HepG2 (cell line): ENCODE results near the gene ZCWPW2. TPM values are rescaled to one million over a fixed set of nuclear protein-coding genes. Genes with fewer than 3 reads are reported as not detected.

ENCODE experiments used
- ATAC-seq: fragments of 200-7000 bp; cut with Tn5 transposase; 3 replicates; pipeline ENCODE4 v1.9.1; 2020; ENCODE audit warnings: mild to moderate bottlenecking, moderate library complexity
- BruUV-seq: library from RNA; stranded (reverse); fragments of 400-500 nt; replicated peaks from 2 replicates; lab custom pipeline; 2021; lab: Mats Ljungman, UMichigan
- CTCF ChIA-PET: fragments of 300-600 bp; formaldehyde crosslinking; extraction: SDS; loops from one replicate; lab custom pipeline; 2021; ENCODE audit warnings: low total read pairs, inconsistent platforms, low intra/inter-chr PET ratio; lab: Yijun Ruan, JAX
- POLR2A ChIA-PET: fragments of 350-600 bp; sonication (Branson Sonifier 250); formaldehyde crosslinking; loops from one replicate; lab custom pipeline; 2020; ENCODE audit warnings: antibody characterized with exemption, inconsistent platforms; lab: Yijun Ruan, JAX
- DNase-seq: peaks from one replicate; pipeline ENCODE4 v3.0.0-alpha.2; 2015; ENCODE audit warnings: low spot score
- FAIRE-seq: peaks from 3 replicates; lab custom pipeline; 2011; peaks lifted over from hg19 to GRCh38; lab: Jason Lieb, UNC
- H2AFZ ChIP-seq: one replicate; pipeline ENCODE4 v1.6.1; 2011; ENCODE audit warnings: low read length, inconsistent platforms
- H3K27ac ChIP-seq: fragments of 300-600 bp; 3 replicates; pipeline ENCODE4 v1.8.0; 2011; ENCODE audit warnings: mixed run types, mild to moderate bottlenecking, mixed read lengths, low read length, inconsistent platforms; ENCODE audit not compliant: insufficient read depth; ENCODE audit errors: extremely low read length
- H3K27me3 ChIP-seq, 2 experiments: fragments of 200-600 bp in 1 of 2; 2 replicates in 1 of 2; 3 replicates in 1 of 2; pipeline versions ENCODE4 v1.6.0 to v1.8.0; 2011; ENCODE audit warnings: low read length in 2 of 2, mild to moderate bottlenecking in 2 of 2, moderate library complexity in 2 of 2, inconsistent platforms in 1 of 2; ENCODE audit not compliant: insufficient read depth in 2 of 2, control insufficient read depth in 1 of 2
- H3K36me3 ChIP-seq, 2 experiments: fragments of 200-600 bp in 1 of 2; replicated peaks in 1 of 2; 2 replicates in 1 of 2; 3 replicates in 1 of 2; pipeline versions ENCODE4 v1.5.1 to v1.8.0; 2011; ENCODE audit warnings: low read length in 2 of 2, inconsistent platforms in 1 of 2; ENCODE audit not compliant: insufficient read depth in 2 of 2, control insufficient read depth in 1 of 2
- H3K4me1 ChIP-seq: 2 replicates; pipeline ENCODE4 v1.5.1; 2012; ENCODE audit warnings: low read length, inconsistent platforms; ENCODE audit not compliant: insufficient read depth
- H3K4me2 ChIP-seq: 2 replicates; pipeline ENCODE4 v1.6.0; 2011; ENCODE audit warnings: low read depth, low read length, inconsistent platforms
- H3K4me3 ChIP-seq, 3 experiments: fragments of 200-600 bp in 1 of 3; sonication (generic), shearing (Covaris generic) in 1 of 3; replicated peaks in 1 of 3; 2 replicates each; pipeline ENCODE4 v1.5.1; 2011 to 2016; ENCODE audit warnings: low read length in 3 of 3, inconsistent platforms in 2 of 3, low read depth in 2 of 3, mild to moderate bottlenecking in 2 of 3, control low read depth in 1 of 3, mixed read lengths in 1 of 3; ENCODE audit not compliant: insufficient read depth in 1 of 3
- H3K79me2 ChIP-seq: one replicate; pipeline ENCODE4 v1.6.1; 2011; ENCODE audit warnings: low read length, inconsistent platforms; ENCODE audit not compliant: insufficient read depth
- H3K9ac ChIP-seq: 2 replicates; pipeline ENCODE4 v1.6.0; 2011; ENCODE audit warnings: mild to moderate bottlenecking, low read depth, low read length, inconsistent platforms; ENCODE audit not compliant: insufficient read depth
- H3K9me3 ChIP-seq: 2 replicates; pipeline ENCODE4 v1.5.1; 2012; ENCODE audit warnings: mild to moderate bottlenecking, low read length
- H4K20me1 ChIP-seq: 2 replicates; pipeline ENCODE4 v1.6.0; 2011; ENCODE audit warnings: inconsistent platforms, mild to moderate bottlenecking, low read length, moderate library complexity; ENCODE audit not compliant: insufficient read depth
- DZIP1 ChIP-seq: sonication (generic); formaldehyde crosslinking; IDR thresholded peaks from 2 replicates; pipeline ENCODE4 v1.5.0; 2020; ENCODE audit warnings: mild to moderate bottlenecking, missing genetic modification reagents
- KLF15 ChIP-seq: sonication (generic); formaldehyde crosslinking; IDR thresholded peaks from 2 replicates; pipeline ENCODE4 v1.8.1; 2023; ENCODE audit warnings: borderline replicate concordance, mild to moderate bottlenecking, inconsistent platforms, missing genetic modification reagents, mixed read lengths
- NFIB ChIP-seq: sonication (generic); formaldehyde crosslinking; IDR thresholded peaks from 2 replicates; pipeline ENCODE4 v1.9.0; 2021; ENCODE audit warnings: missing genetic modification reagents, mild to moderate bottlenecking, borderline replicate concordance
- SNAPC2 ChIP-seq: sonication (generic); formaldehyde crosslinking; IDR thresholded peaks from 2 replicates; pipeline ENCODE4 v1.8.1; 2022; ENCODE audit warnings: mild to moderate bottlenecking, missing genetic modification reagents
- TCF7L2 ChIP-seq: IDR thresholded peaks from 2 replicates; pipeline ENCODE4 v1.6.1; 2011; ENCODE audit warnings: mild to moderate bottlenecking, low read depth, low read length, moderate library complexity
- ZNF138 ChIP-seq: sonication (generic); formaldehyde crosslinking; IDR thresholded peaks from 2 replicates; pipeline ENCODE4 v1.5.0; 2020; ENCODE audit warnings: mild to moderate bottlenecking, low read depth, missing genetic modification reagents
- ZNF549 ChIP-seq: sonication (generic); formaldehyde crosslinking; IDR thresholded peaks from 2 replicates; pipeline ENCODE4 v1.5.0; 2020; ENCODE audit warnings: missing genetic modification reagents
- WGBS: methylation state at CpG from one replicate; pipeline ENCODE4 v1.1.6; 2017; ENCODE audit warnings: low lambda C conversion rate; 5-methylcytosine and 5-hydroxymethylcytosine counted together
- in situ Hi-C: cut with HindIII; loops from 2 replicates; pipeline ENCODE4 v1.10.0; 2017; ENCODE audit warnings: low pct_unique_long_range_greater_than_20kb; ENCODE audit not compliant: extremely low pct_ligation_motif_present
- intact Hi-C: fragments of 100-400 bp; cut with micrococcal nuclease; formaldehyde crosslinking; loops from one replicate; pipeline ENCODE4 v1.10.0; 2022; ENCODE audit not compliant: unreplicated experiment
- polyA plus RNA-seq, 8 experiments: library from polyadenylated mRNA; depleted of rRNA in 3 of 8; stranded (reverse) in 7 of 8; unstranded in 1 of 8; fragments of >200 nt; fragmentation: Illumina TruSeq in 4 of 8; extraction: Trizol in 4 of 8; gene quantifications; 2 replicates each; pipeline versions ENCODE4 v1.2.1 to v1.2.3, GENCODE V29; 2011 to 2016; ENCODE audit warnings: low read depth in 4 of 8, missing spikeins in 1 of 8, mixed read lengths in 1 of 8; ENCODE audit not compliant: insufficient read depth in 1 of 8
- total RNA-seq, 5 experiments: library from RNA; depleted of rRNA; stranded (reverse); fragments of >200 nt; fragmentation: Illumina TruSeq; extraction: Trizol; gene quantifications; 2 replicates each; pipeline ENCODE4 v1.2.3, GENCODE V29; 2016; ENCODE audit warnings: low read depth in 1 of 5

The ZCWPW2 gene
- total and polyA plus RNA-seq, 2 of the 13 experiments (the other 11 are each of a cell fraction or from before 2014, with no cell fraction given): 0.17 to 0.53 TPM

GRCh38 chr3:28388978-28389377 lies 40.5 kb downstream of the ZCWPW2 start:
- ChIA-PET CTCF (no interaction called here), POLR2A (no interaction called here)
- Histone ChIP-seq H3K27ac (no peak overlapping the region), H3K36me3 (no peaks in the 10 kb centered on the region), H3K4me2 (no peak overlapping the region), H3K79me2 (no peaks in the 10 kb centered on the region), H3K4me1 (no peaks in the 10 kb centered on the region), H3K4me3 (no peak overlapping the region), H3K9ac (no peak overlapping the region), H3K27me3 (no peaks in the 10 kb centered on the region), H3K9me3 (peaks cover 40% of the 10 kb centered on the region), H2AFZ (no peak overlapping the region), H4K20me1 (no peaks in the 10 kb centered on the region)
- in situ Hi-C loops (no loop called here), intact Hi-C loops (no loop called here)
- no TSS peak for BruUV-seq
- no peak for DNase-seq
- ATAC-seq: no peak
- 0% methylated on average over 1 of the region's 1 CpG for whole genome bisulfite sequencing
- no peak for FAIRE-seq
- TF ChIP-seq ZNF138 (CRISPR knock-in tag) (no peak), ZNF549 (CRISPR knock-in tag) (no peak), SNAPC2 (no peak), KLF15 (CRISPR knock-in tag) (no peak), NFIB (no peak), DZIP1 (CRISPR knock-in tag) (no peak)
- TF ChIP-seq, all 625 proteins: peak for 0

- H3K4me3 ChIP-seq: no peak overlapping the region
- intact Hi-C loops: no loop called here
- H3K9ac ChIP-seq: no peak overlapping the region
- H3K4me2 ChIP-seq: no peak overlapping the region
- ChIA-PET POLR2A (no interaction called here), CTCF (no interaction called here)
- WGBS: 33% methylated on average over 1 of the region's 3 CpGs
- no peaks in the 10 kb centered on the region for H3K79me2 ChIP-seq
- DNase-seq (no peak), ATAC-seq (no peak), FAIRE-seq (no peak)
- H3K27me3 ChIP-seq: no peaks in the 10 kb centered on the region
- no peak overlapping the region for H3K27ac ChIP-seq
- H2AFZ ChIP-seq: no peak overlapping the region
- peaks cover 74% of the 10 kb centered on the region for H3K9me3 ChIP-seq
- no peak for TF ChIP-seq TCF7L2
- no peaks in the 10 kb centered on the region for H3K4me1 ChIP-seq
- no TSS peak for BruUV-seq
- no peaks in the 10 kb centered on the region for H3K36me3 ChIP-seq
- in situ Hi-C loops: no loop called here
- no peaks in the 10 kb centered on the region for H4K20me1 ChIP-seq
Measured at GRCh38 chr3:28399206-28399605, 50.7 kb downstream of the ZCWPW2 start.
